Liver (tissue), 3 donors: Measurements from ENCODE around the gene CD81.

ENCODE experiments used
- CTCF ChIP-seq: fragments of 150-350 bp; IDR thresholded peaks from 2 replicates; pipeline ENCODE4 v1.5.1; 2017; ENCODE audit warnings: improper control_type of control experiment, low read depth, low read length; ENCODE audit not compliant: missing input control
- HNF4G ChIP-seq: IDR thresholded peaks from 2 replicates; pipeline ENCODE4 v1.6.1; 2016; ENCODE audit warnings: antibody characterized with exemption
- JUND ChIP-seq, 2 donors: IDR thresholded peaks; 2 replicates each; pipeline ENCODE4 v1.6.1; 2016; ENCODE audit warnings: antibody characterized with exemption in 2 of 2
- RAD21 ChIP-seq, 2 donors: IDR thresholded peaks; 2 replicates each; pipeline ENCODE4 v1.6.1; 2016; ENCODE audit warnings: antibody characterized with exemption in 2 of 2, mild to moderate bottlenecking in 2 of 2
- SP1 ChIP-seq: IDR thresholded peaks from 2 replicates; pipeline ENCODE4 v1.6.1; 2018; ENCODE audit warnings: antibody characterized with exemption, mild to moderate bottlenecking
- TAF1 ChIP-seq: conservative IDR thresholded peaks from 2 replicates; pipeline ENCODE4 v1.6.1; 2016; ENCODE audit warnings: antibody characterized with exemption, mild to moderate bottlenecking
- YY1 ChIP-seq: IDR thresholded peaks from 2 replicates; pipeline ENCODE4 v1.6.1; 2016; ENCODE audit warnings: antibody characterized with exemption, mild to moderate bottlenecking
- TF ChIP-seq, protein P1 (sequence below): IDR thresholded peaks from 2 replicates; pipeline ENCODE4 v1.6.1; 2016; ENCODE audit warnings: antibody characterized with exemption
- TF ChIP-seq, protein P2 (sequence below): IDR thresholded peaks from 2 replicates; pipeline ENCODE4 v1.6.1; 2016; ENCODE audit warnings: antibody characterized with exemption
- TF ChIP-seq, protein P3 (sequence below): IDR thresholded peaks from 2 replicates; pipeline ENCODE4 v1.6.1; 2016; ENCODE audit warnings: antibody characterized with exemption, mild to moderate bottlenecking
- donor health status: healthy.
- donor health status: healthy.

- TF ChIP-seq CTCF: no peak
- no peak for TF ChIP-seq RAD21 (IDR thresholded peaks at IDR 0.05)
- no peak for TF ChIP-seq TAF1
- TF ChIP-seq, protein P1, sequence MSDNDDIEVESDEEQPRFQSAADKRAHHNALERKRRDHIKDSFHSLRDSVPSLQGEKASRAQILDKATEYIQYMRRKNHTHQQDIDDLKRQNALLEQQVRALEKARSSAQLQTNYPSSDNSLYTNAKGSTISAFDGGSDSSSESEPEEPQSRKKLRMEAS: no peak
- TF ChIP-seq SP1: no peak
- no peak for TF ChIP-seq JUND (IDR thresholded peaks at IDR 0.05)
- TF ChIP-seq HNF4G: no peak
- no peak for TF ChIP-seq YY1
- TF ChIP-seq, protein P2, sequence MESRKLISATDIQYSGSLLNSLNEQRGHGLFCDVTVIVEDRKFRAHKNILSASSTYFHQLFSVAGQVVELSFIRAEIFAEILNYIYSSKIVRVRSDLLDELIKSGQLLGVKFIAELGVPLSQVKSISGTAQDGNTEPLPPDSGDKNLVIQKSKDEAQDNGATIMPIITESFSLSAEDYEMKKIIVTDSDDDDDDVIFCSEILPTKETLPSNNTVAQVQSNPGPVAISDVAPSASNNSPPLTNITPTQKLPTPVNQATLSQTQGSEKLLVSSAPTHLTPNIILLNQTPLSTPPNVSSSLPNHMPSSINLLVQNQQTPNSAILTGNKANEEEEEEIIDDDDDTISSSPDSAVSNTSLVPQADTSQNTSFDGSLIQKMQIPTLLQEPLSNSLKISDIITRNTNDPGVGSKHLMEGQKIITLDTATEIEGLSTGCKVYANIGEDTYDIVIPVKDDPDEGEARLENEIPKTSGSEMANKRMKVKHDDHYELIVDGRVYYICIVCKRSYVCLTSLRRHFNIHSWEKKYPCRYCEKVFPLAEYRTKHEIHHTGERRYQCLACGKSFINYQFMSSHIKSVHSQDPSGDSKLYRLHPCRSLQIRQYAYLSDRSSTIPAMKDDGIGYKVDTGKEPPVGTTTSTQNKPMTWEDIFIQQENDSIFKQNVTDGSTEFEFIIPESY: no peak
- TF ChIP-seq, protein P3, sequence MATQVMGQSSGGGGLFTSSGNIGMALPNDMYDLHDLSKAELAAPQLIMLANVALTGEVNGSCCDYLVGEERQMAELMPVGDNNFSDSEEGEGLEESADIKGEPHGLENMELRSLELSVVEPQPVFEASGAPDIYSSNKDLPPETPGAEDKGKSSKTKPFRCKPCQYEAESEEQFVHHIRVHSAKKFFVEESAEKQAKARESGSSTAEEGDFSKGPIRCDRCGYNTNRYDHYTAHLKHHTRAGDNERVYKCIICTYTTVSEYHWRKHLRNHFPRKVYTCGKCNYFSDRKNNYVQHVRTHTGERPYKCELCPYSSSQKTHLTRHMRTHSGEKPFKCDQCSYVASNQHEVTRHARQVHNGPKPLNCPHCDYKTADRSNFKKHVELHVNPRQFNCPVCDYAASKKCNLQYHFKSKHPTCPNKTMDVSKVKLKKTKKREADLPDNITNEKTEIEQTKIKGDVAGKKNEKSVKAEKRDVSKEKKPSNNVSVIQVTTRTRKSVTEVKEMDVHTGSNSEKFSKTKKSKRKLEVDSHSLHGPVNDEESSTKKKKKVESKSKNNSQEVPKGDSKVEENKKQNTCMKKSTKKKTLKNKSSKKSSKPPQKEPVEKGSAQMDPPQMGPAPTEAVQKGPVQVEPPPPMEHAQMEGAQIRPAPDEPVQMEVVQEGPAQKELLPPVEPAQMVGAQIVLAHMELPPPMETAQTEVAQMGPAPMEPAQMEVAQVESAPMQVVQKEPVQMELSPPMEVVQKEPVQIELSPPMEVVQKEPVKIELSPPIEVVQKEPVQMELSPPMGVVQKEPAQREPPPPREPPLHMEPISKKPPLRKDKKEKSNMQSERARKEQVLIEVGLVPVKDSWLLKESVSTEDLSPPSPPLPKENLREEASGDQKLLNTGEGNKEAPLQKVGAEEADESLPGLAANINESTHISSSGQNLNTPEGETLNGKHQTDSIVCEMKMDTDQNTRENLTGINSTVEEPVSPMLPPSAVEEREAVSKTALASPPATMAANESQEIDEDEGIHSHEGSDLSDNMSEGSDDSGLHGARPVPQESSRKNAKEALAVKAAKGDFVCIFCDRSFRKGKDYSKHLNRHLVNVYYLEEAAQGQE: no peak
Measured at GRCh38 chr11:2418693-2419360, 41.7 kb downstream of the CD81 start.
